ENCODE measurements around the gene GSTO2. TPM values are rescaled to one million over a fixed set of nuclear protein-coding genes. Genes with fewer than 3 reads are reported as not detected.

Gene GSTO2
- total and polyA plus RNA-seq, 2 of the 13 experiments (the other 11 are each of a cell fraction or from before 2014, with no cell fraction given) = 2.1 to 7.9 TPM

GRCh38 chr10:104259999-104260774 is 8.8 kb upstream of the GSTO2 start:
- H3K4me2 ChIP-seq (ENCODE audit: low read depth, low read length) = no peak overlapping the region
- 94% methylated on average over 6 of the region's 6 CpGs for WGBS (ENCODE audit: low lambda C conversion rate)
- H4K20me1 ChIP-seq (ENCODE audit: insufficient read depth, low read length) = peaks cover 7% of the 10 kb centered on the region
- H2AFZ ChIP-seq (ENCODE audit: low read length) = no peak overlapping the region
- H3K36me3 ChIP-seq (replicated peaks in 1 of 2; ENCODE audit: control insufficient read depth in 1 of 2, insufficient read depth in 2 of 2, low read length in 2 of 2) = peaks cover 7 to 72% of the 10 kb centered on the region in 2 experiments; a peak in 4 of 5 replicates
- FAIRE-seq = no peak
- no peak for DNase-seq (ENCODE audit: low spot score)
- POLR2A ChIA-PET = interaction anchor here (0.6 kb wide), 1 partner anchor 16 kb away, joined by 3 read pairs; no protein-coding TSS in a partner anchor
- H3K27ac ChIP-seq (ENCODE audit: extremely low read length, insufficient read depth, low read length) = no peak overlapping the region
- CTCF ChIA-PET (ENCODE audit: low intra/inter-chr PET ratio, low total read pairs) = no interaction called here
- BruUV-seq (replicated peaks) = no TSS peak
- no peak overlapping the region for H3K9ac ChIP-seq (ENCODE audit: insufficient read depth, low read depth, low read length)
- intact Hi-C loops (cut with micrococcal nuclease; ENCODE audit: unreplicated experiment) = loop anchor here (10.0 kb wide), 1 partner anchor 135 kb away; the partner anchor contains the start of gene SFR1
- H3K4me1 ChIP-seq (ENCODE audit: insufficient read depth, low read length) = peaks cover 94% of the 10 kb centered on the region
- H3K79me2 ChIP-seq (ENCODE audit: insufficient read depth, low read length) = peaks cover 59% of the 10 kb centered on the region
- H3K4me3 ChIP-seq (replicated peaks in 1 of 3; ENCODE audit: insufficient read depth in 1 of 3, low read depth in 2 of 3, low read length in 3 of 3) = no peak overlapping the region
- no peaks in the 10 kb centered on the region; a peak in 1 of 5 replicates for H3K27me3 ChIP-seq (ENCODE audit: control insufficient read depth in 1 of 2, insufficient read depth in 2 of 2, low read length in 2 of 2)
- no peak for ATAC-seq
- in situ Hi-C loops (cut with HindIII; ENCODE audit: extremely low pct_ligation_motif_present, low pct_unique_long_range_greater_than_20kb) = no loop called here
- no peaks in the 10 kb centered on the region for H3K9me3 ChIP-seq (ENCODE audit: low read length)
- no peak for TF ChIP-seq NFKB2 (CRISPR knock-in tag; IDR thresholded peaks at IDR 0.05; ENCODE audit: borderline replicate concordance)
- TF ChIP-seq, protein P1, sequence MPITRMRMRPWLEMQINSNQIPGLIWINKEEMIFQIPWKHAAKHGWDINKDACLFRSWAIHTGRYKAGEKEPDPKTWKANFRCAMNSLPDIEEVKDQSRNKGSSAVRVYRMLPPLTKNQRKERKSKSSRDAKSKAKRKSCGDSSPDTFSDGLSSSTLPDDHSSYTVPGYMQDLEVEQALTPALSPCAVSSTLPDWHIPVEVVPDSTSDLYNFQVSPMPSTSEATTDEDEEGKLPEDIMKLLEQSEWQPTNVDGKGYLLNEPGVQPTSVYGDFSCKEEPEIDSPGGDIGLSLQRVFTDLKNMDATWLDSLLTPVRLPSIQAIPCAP (CRISPR knock-in tag; IDR thresholded peaks at IDR 0.05; ENCODE audit: low read depth) = no peak
- no peak for TF ChIP-seq GTF3A (CRISPR knock-in tag; conservative IDR thresholded peaks at IDR 0.05)
- TF ChIP-seq, protein P2, sequence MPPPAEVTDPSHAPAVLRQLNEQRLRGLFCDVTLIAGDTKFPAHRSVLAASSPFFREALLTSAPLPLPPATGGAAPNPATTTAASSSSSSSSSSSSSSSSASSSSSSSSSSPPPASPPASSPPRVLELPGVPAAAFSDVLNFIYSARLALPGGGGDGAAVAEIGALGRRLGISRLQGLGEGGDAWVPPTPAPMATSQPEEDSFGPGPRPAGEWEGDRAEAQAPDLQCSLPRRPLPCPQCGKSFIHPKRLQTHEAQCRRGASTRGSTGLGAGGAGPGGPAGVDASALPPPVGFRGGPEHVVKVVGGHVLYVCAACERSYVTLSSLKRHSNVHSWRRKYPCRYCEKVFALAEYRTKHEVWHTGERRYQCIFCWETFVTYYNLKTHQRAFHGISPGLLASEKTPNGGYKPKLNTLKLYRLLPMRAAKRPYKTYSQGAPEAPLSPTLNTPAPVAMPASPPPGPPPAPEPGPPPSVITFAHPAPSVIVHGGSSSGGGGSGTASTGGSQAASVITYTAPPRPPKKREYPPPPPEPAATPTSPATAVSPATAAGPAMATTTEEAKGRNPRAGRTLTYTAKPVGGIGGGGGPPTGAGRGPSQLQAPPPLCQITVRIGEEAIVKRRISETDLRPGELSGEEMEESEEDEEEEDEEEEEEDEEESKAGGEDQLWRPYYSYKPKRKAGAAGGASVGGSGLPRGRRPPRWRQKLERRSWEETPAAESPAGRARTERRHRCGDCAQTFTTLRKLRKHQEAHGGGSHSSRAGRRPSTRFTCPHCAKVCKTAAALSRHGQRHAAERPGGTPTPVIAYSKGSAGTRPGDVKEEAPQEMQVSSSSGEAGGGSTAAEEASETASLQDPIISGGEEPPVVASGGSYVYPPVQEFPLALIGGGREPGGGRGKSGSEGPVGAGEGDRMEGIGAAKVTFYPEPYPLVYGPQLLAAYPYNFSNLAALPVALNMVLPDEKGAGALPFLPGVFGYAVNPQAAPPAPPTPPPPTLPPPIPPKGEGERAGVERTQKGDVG (CRISPR knock-in tag; IDR thresholded peaks at IDR 0.05; ENCODE audit: borderline replicate concordance) = no peak
- TF ChIP-seq TCF12 (IDR thresholded peaks at IDR 0.05) = no peak
- TF ChIP-seq TCF12 (CRISPR knock-in tag; IDR thresholded peaks at IDR 0.05) = no peak
- no peak for TF ChIP-seq ZNF567 (CRISPR knock-in tag; IDR thresholded peaks at IDR 0.05; ENCODE audit: borderline replicate concordance)
- no peak for TF ChIP-seq ZNF33A (CRISPR knock-in tag; IDR thresholded peaks at IDR 0.05; ENCODE audit: borderline replicate concordance)
- no peak for TF ChIP-seq SMAD9 (CRISPR knock-in tag; IDR thresholded peaks at IDR 0.05)
- TF ChIP-seq XBP1 (CRISPR knock-in tag; IDR thresholded peaks at IDR 0.05) = no peak
- TF ChIP-seq ZNF543 (CRISPR knock-in tag; IDR thresholded peaks at IDR 0.05) = no peak
- TF ChIP-seq MIER3 (CRISPR knock-in tag; IDR thresholded peaks at IDR 0.05; ENCODE audit: borderline replicate concordance) = no peak
- no peak for TF ChIP-seq CHCHD3 (CRISPR knock-in tag; IDR thresholded peaks at IDR 0.05)
- no peak for TF ChIP-seq PCBP2 (optimal IDR thresholded peaks at IDR 0.05; ENCODE audit: low read depth, low read length, poor library complexity, severe bottlenecking)
- no peak for TF ChIP-seq SYNCRIP (IDR thresholded peaks at IDR 0.05; ENCODE audit: insufficient read depth, low read depth, low read length)
- TF ChIP-seq ZNF232 (CRISPR knock-in tag; IDR thresholded peaks at IDR 0.05; ENCODE audit: borderline replicate concordance) = no peak
- TF ChIP-seq, protein P3, sequence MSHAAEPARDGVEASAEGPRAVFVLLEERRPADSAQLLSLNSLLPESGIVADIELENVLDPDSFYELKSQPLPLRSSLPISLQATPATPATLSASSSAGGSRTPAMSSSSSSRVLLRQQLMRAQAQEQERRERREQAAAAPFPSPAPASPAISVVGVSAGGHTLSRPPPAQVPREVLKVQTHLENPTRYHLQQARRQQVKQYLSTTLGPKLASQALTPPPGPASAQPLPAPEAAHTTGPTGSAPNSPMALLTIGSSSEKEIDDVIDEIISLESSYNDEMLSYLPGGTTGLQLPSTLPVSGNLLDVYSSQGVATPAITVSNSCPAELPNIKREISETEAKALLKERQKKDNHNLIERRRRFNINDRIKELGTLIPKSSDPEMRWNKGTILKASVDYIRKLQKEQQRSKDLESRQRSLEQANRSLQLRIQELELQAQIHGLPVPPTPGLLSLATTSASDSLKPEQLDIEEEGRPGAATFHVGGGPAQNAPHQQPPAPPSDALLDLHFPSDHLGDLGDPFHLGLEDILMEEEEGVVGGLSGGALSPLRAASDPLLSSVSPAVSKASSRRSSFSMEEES (CRISPR knock-in tag; IDR thresholded peaks at IDR 0.05) = no peak
- no peak for TF ChIP-seq BRD4 (CRISPR knock-in tag; IDR thresholded peaks at IDR 0.05)

Measured in HepG2 (cell line).